HG03097 (cell line): ENCODE measurements around the gene PIWIL4.
"Not testable (repeated sequence)": the region's sequence is repeated elsewhere in the genome, so short reads cannot be mapped to it uniquely, and the experiment has no call there.

Source experiments
- ATAC-seq: cut with Tn5 transposase; IDR thresholded peaks from one replicate; pipeline ENCODE4 v1.9.1; 2021; ENCODE audit not compliant: unreplicated experiment, low FRiP score

PIWIL4 gene

GRCh38 chr11:94546162-94546470 lies 21.1 kb upstream of the PIWIL4 start:
- ATAC-seq: no peak

- no peak for ATAC-seq
Observed at GRCh38 chr11:94546886-94547285, 20.3 kb upstream of the PIWIL4 start.

GRCh38 chr11:94549146-94549545 lies 18.0 kb upstream of the PIWIL4 start:
- ATAC-seq: no peak

- ATAC-seq: no peak
Observed at GRCh38 chr11:94550513-94550912, 16.7 kb upstream of the PIWIL4 start.

GRCh38 chr11:94553938-94554337 lies 13.2 kb upstream of the PIWIL4 start:
- ATAC-seq: no peak

- ATAC-seq: not testable (repeated sequence)
Observed at GRCh38 chr11:94555752-94556329, 11.3 kb upstream of the PIWIL4 start.

- ATAC-seq: no peak
Observed at GRCh38 chr11:94557421-94557820, 9.7 kb upstream of the PIWIL4 start.

- no peak for ATAC-seq
Observed at GRCh38 chr11:94557992-94558391, 9.2 kb upstream of the PIWIL4 start.

- ATAC-seq: no peak
Observed at GRCh38 chr11:94558468-94558867, 8.7 kb upstream of the PIWIL4 start.

GRCh38 chr11:94558932-94559331 lies 8.2 kb upstream of the PIWIL4 start:
- no peak for ATAC-seq

GRCh38 chr11:94559361-94559760 lies 7.8 kb upstream of the PIWIL4 start:
- no peak for ATAC-seq

- ATAC-seq: no peak
Observed at GRCh38 chr11:94560834-94561233, 6.3 kb upstream of the PIWIL4 start.

- no peak for ATAC-seq
Observed at GRCh38 chr11:94563176-94563847, 3.9 kb upstream of the PIWIL4 start.

- no peak for ATAC-seq
Observed at GRCh38 chr11:94563848-94564467, 3.2 kb upstream of the PIWIL4 start.

- no peak for ATAC-seq
Observed at GRCh38 chr11:94568200-94568599, 1.0 kb downstream of the PIWIL4 start.

GRCh38 chr11:94568717-94569116 lies 1.5 kb downstream of the PIWIL4 start:
- ATAC-seq: no peak

GRCh38 chr11:94572975-94573374 lies 5.8 kb downstream of the PIWIL4 start:
- ATAC-seq: not testable (repeated sequence)

- ATAC-seq: no peak
Observed at GRCh38 chr11:94574193-94574961, 7.2 kb downstream of the PIWIL4 start.

- ATAC-seq: no peak
Observed at GRCh38 chr11:94576306-94576705, 9.1 kb downstream of the PIWIL4 start.

GRCh38 chr11:94577841-94578240 lies 10.7 kb downstream of the PIWIL4 start:
- no peak for ATAC-seq

GRCh38 chr11:94581926-94582325 lies 14.8 kb downstream of the PIWIL4 start:
- no peak for ATAC-seq
